ENCODE results near the gene TMSB4X.

- TF ChIP-seq POLR2A (IDR thresholded peaks at IDR 0.05) (no peak), CTCF (IDR thresholded peaks at IDR 0.05) (no peak), EP300 (IDR thresholded peaks at IDR 0.05) (no peak)
Observed at GRCh38 chrX:13008851-13009250, 33.9 kb downstream of the TMSB4X start.

All from stomach (tissue), 4 donors.